Measurements from ENCODE around the gene ADAD2.
"Not testable (repeated sequence)": the region's sequence is repeated elsewhere in the genome, so short reads cannot be mapped to it uniquely, and the experiment has no call there.

The ADAD2 gene

GRCh38 chr16:84214451-84215066, 23.6 kb downstream of the ADAD2 start:
- DNase-seq = no peak

GRCh38 chr16:84215531-84215930, 24.6 kb downstream of the ADAD2 start:
- TF ChIP-seq POLR2A (IDR thresholded peaks at IDR 0.05; ENCODE audit: low read length) (no peak), GATA1 (IDR thresholded peaks at IDR 0.05; ENCODE audit: low read depth, low read length) (no peak)
- DNase-seq = no peak

More at GRCh38 chr16:84214451-84215066, 23.6 kb downstream of the ADAD2 start:
- TF ChIP-seq POLR2A (IDR thresholded peaks at IDR 0.05; ENCODE audit: low read length) = no peak
- TF ChIP-seq GATA1 (IDR thresholded peaks at IDR 0.05; ENCODE audit: low read depth, low read length) = no peak

- not testable (repeated sequence) for DNase-seq
Measured at GRCh38 chr16:84216144-84216543, 25.2 kb downstream of the ADAD2 start.

- no peak for DNase-seq
- TF ChIP-seq POLR2A (IDR thresholded peaks at IDR 0.05; ENCODE audit: low read length) (no peak), GATA1 (IDR thresholded peaks at IDR 0.05; ENCODE audit: low read depth, low read length) (no peak)
Measured at GRCh38 chr16:84218176-84218823, 27.3 kb downstream of the ADAD2 start.

DNA sequence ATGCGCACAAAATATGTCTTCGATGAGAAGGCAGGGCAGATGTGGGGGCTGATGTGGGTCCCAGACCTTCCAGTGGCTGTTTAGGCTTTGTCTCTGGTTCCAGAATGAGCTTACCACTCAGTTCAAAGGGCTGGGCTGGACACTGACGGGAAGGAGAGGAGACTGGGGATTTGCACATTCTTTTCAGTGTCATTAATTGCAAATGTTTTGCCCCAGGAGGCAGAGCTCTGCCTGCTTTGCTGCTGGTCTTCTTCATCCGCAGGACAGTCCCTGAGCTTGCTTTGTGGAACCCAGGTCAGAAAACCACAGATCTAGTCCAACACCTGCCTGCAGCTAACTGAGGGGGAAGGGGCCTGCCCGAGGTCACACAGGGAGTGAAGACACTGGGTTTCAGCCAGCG, 28.0 kb downstream of the ADAD2 start:
- TF ChIP-seq POLR2A (IDR thresholded peaks at IDR 0.05; ENCODE audit: low read length) = no peak
- no peak for DNase-seq

GRCh38 chr16:84220851-84221250, 29.9 kb downstream of the ADAD2 start:
- TF ChIP-seq POLR2A (IDR thresholded peaks at IDR 0.05; ENCODE audit: low read length) (no peak), GATA1 (IDR thresholded peaks at IDR 0.05; ENCODE audit: low read depth, low read length) (no peak)
- DNase-seq = no peak

DNA sequence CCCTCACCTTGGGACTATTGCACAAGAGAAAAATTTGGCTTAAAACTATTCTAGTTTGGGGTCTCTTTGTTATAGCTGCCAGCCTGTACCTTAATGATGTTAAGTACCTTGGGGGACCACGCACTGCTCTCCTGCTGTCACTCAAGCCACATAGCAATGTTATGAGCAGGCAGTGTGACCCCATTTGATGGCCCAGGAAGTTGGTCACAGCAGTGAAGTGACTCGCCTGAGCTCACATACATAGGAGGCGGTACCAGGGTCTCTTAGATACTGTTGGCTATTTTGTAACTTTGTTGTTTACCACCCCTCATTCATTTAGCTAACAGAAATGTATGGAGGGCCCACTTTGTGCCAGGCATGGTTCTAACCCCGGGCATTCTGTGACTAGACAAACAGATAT, 32.5 kb downstream of the ADAD2 start:
- no peak for DNase-seq
- TF ChIP-seq POLR2A (IDR thresholded peaks at IDR 0.05; ENCODE audit: low read length) (no peak), GATA1 (IDR thresholded peaks at IDR 0.05; ENCODE audit: low read depth, low read length) (no peak)

- DNase-seq = no peak
- no peak for TF ChIP-seq POLR2A (IDR thresholded peaks at IDR 0.05; ENCODE audit: low read length)
Measured at GRCh38 chr16:84224554-84224953, 33.6 kb downstream of the ADAD2 start.

DNA sequence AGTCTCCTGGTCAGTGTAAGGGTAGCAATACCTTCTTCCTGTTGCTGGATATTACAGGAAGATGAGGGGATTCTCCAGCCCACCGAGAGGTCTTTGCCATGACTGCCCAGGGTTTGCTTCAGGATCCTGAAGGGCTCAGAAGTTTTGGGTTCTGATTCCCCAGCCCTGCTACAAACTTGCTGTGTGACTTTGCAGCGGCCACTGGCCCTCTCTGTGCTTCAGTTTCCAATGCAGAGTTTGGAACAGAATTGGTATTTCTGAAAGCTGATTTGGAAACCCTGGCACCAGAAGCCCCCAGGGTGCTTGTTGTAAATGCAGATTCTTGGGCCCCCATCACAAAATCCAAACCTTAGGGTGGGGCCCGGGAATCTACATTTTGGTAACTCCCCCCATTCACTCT, 34.2 kb downstream of the ADAD2 start:
- DNase-seq = no peak
- TF ChIP-seq GATA1 (IDR thresholded peaks at IDR 0.05; ENCODE audit: low read depth, low read length) (no peak), POLR2A (IDR thresholded peaks at IDR 0.05; ENCODE audit: low read length) (no peak)

- no peak for DNase-seq
- no peak for TF ChIP-seq GATA1 (IDR thresholded peaks at IDR 0.05; ENCODE audit: low read depth, low read length)
- TF ChIP-seq POLR2A (IDR thresholded peaks at IDR 0.05; ENCODE audit: low read length) = no peak
Measured at GRCh38 chr16:84225571-84225970, 34.6 kb downstream of the ADAD2 start.

GRCh38 chr16:84226026-84226425, 35.1 kb downstream of the ADAD2 start:
- TF ChIP-seq GATA1 (IDR thresholded peaks at IDR 0.05; ENCODE audit: low read depth, low read length) = no peak
- TF ChIP-seq POLR2A (IDR thresholded peaks at IDR 0.05; ENCODE audit: low read length) = no peak
- DNase-seq = no peak

GRCh38 chr16:84227548-84227947, 36.6 kb downstream of the ADAD2 start:
- no peak for TF ChIP-seq POLR2A (IDR thresholded peaks at IDR 0.05; ENCODE audit: low read length)
- no peak for TF ChIP-seq GATA1 (IDR thresholded peaks at IDR 0.05; ENCODE audit: low read depth, low read length)
- no peak for DNase-seq

GRCh38 chr16:84228256-84228838, 37.4 kb downstream of the ADAD2 start:
- no peak for DNase-seq
- TF ChIP-seq GATA1 (IDR thresholded peaks at IDR 0.05; ENCODE audit: low read depth, low read length) (no peak), POLR2A (IDR thresholded peaks at IDR 0.05; ENCODE audit: low read length) (no peak)

GRCh38 chr16:84229471-84229870, 38.5 kb downstream of the ADAD2 start:
- DNase-seq = no peak

GRCh38 chr16:84232060-84232459, 41.1 kb downstream of the ADAD2 start:
- TF ChIP-seq GATA1 (IDR thresholded peaks at IDR 0.05; ENCODE audit: low read depth, low read length) (no peak), POLR2A (IDR thresholded peaks at IDR 0.05; ENCODE audit: low read length) (no peak)

More at GRCh38 chr16:84229471-84229870, 38.5 kb downstream of the ADAD2 start:
- TF ChIP-seq GATA1 (IDR thresholded peaks at IDR 0.05; ENCODE audit: low read depth, low read length) (no peak), POLR2A (IDR thresholded peaks at IDR 0.05; ENCODE audit: low read length) (no peak)

More at GRCh38 chr16:84232060-84232459, 41.1 kb downstream of the ADAD2 start:
- no peak for DNase-seq

Measured in erythroblast (primary cell).